ENCODE measurements around the gene TRIM17. TPM values are rescaled to one million over a fixed set of nuclear protein-coding genes. Genes with fewer than 3 reads are reported as not detected.
A peak's percentile ranks its signal among the peaks of the same experiment; 100 is the strongest.

TRIM17 gene
- total RNA-seq, 4 donors from 2014 or later: not detected

GRCh38 chr1:228360533-228361313, 55.9 kb downstream of the TRIM17 start:
- peak in 1 of 2 donors; percentile 82 for DNase-seq
- no peaks in the 10 kb centered on the region for H3K4me1 ChIP-seq
- H3K9me3 ChIP-seq: no peaks in the 10 kb centered on the region
- H3K27ac ChIP-seq: peak overlapping the region; percentile 35 to 92 (median 68)
- intact Hi-C loops (cut with DNase I; ENCODE audit: low total_unique reads) (no loop called here), in situ Hi-C loops (cut with MboI; ENCODE audit: low sequenced_read_pairs in 4 of 4) (no loop called here)
- TF ChIP-seq POLR2A (IDR thresholded peaks at IDR 0.05) (no peak), CTCF (IDR thresholded peaks at IDR 0.05 in 4 of 5, conservative IDR thresholded peaks at IDR 0.05 in 1 of 5) (no peak)
- peaks cover 0 to 45% of the 10 kb centered on the region in 2 donors for H3K36me3 ChIP-seq
- no peaks in the 10 kb centered on the region for H3K27me3 ChIP-seq
- no peak overlapping the region for H3K4me3 ChIP-seq
- ATAC-seq: peak in 1 of 2 donors; percentile 56

GRCh38 chr1:228359613-228360532, 56.8 kb downstream of the TRIM17 start:
- no peak for ATAC-seq

GRCh38 chr1:228358764-228359612, 57.7 kb downstream of the TRIM17 start:
- Histone ChIP-seq H3K27me3 (no peaks in the 10 kb centered on the region), H3K36me3 (peaks cover 0 to 62% of the 10 kb centered on the region in 2 donors), H3K27ac (peak overlapping the region; percentile 42 to 92 (median 68)), H3K4me3 (no peak overlapping the region), H3K4me1 (no peaks in the 10 kb centered on the region), H3K9me3 (no peaks in the 10 kb centered on the region)
- no peak for TF ChIP-seq POLR2A (IDR thresholded peaks at IDR 0.05)
- no peak for TF ChIP-seq CTCF (IDR thresholded peaks at IDR 0.05 in 4 of 5, conservative IDR thresholded peaks at IDR 0.05 in 1 of 5)
- in situ Hi-C loops (cut with MboI; ENCODE audit: low sequenced_read_pairs in 4 of 4) (loop anchor here in 1 of 4 donors (10.0 kb wide), 1 partner anchor 64 kb away; no protein-coding TSS in a partner anchor), intact Hi-C loops (cut with DNase I; ENCODE audit: low total_unique reads) (no loop called here)
- ATAC-seq (peak; percentile 18 to 22), DNase-seq (peak in 1 of 2 donors; percentile 70)

More at GRCh38 chr1:228359613-228360532, 56.8 kb downstream of the TRIM17 start:
- Histone ChIP-seq H3K9me3 (no peaks in the 10 kb centered on the region), H3K4me3 (no peak overlapping the region), H3K27ac (peak overlapping the region; percentile 42 to 92 (median 68)), H3K4me1 (no peaks in the 10 kb centered on the region), H3K36me3 (peaks cover 0 to 53% of the 10 kb centered on the region in 2 donors), H3K27me3 (no peaks in the 10 kb centered on the region)
- in situ Hi-C loops (cut with MboI; ENCODE audit: low sequenced_read_pairs in 4 of 4) (loop anchor here in 1 of 4 donors (10.0 kb wide), 1 partner anchor 65 kb away; no protein-coding TSS in a partner anchor), intact Hi-C loops (cut with DNase I; ENCODE audit: low total_unique reads) (no loop called here)
- no peak for DNase-seq
- no peak for TF ChIP-seq CTCF (IDR thresholded peaks at IDR 0.05 in 4 of 5, conservative IDR thresholded peaks at IDR 0.05 in 1 of 5)
